Testis (tissue), 5 donors: Measurements from ENCODE around the gene COPA. TPM values are rescaled to one million over a fixed set of nuclear protein-coding genes. Genes with fewer than 3 reads are reported as not detected.
"Not testable (repeated sequence)": the region's sequence is repeated elsewhere in the genome, so short reads cannot be mapped to it uniquely, and the experiment has no call there.

ENCODE experiments used
- DNase-seq: peaks from one replicate; pipeline ENCODE4 v3.0.0-alpha.2; 2019
- H3K27ac ChIP-seq, 2 donors: fragments of 200-600 bp; sonication (generic); one replicate each; pipeline ENCODE4 v1.5.1; 2019
- H3K27me3 ChIP-seq: fragments of 200-600 bp; sonication (generic); one replicate; pipeline ENCODE4 v1.5.1; 2019
- H3K36me3 ChIP-seq: fragments of 200-600 bp; sonication (generic); one replicate; pipeline ENCODE4 v1.5.1; 2017; ENCODE audit warnings: low read depth; ENCODE audit errors: missing control alignments
- H3K4me1 ChIP-seq: fragments of 200-600 bp; sonication (generic); one replicate; pipeline ENCODE4 v1.5.1; 2019
- H3K4me3 ChIP-seq, 2 donors: fragments of 200-600 bp; sonication (generic); one replicate each; pipeline ENCODE4 v1.5.1; 2017 to 2019
- H3K9me3 ChIP-seq: fragments of 200-600 bp; sonication (generic); one replicate; pipeline ENCODE4 v1.5.1; 2017
- CTCF ChIP-seq, 3 experiments: fragments of 450-650 bp in 2 of 3; fragments of 200-600 bp in 1 of 3; sonication (generic) in 1 of 3; IDR thresholded peaks; one replicate each; pipeline ENCODE4 v1.5.1; 2016 to 2019; ENCODE audit warnings: antibody characterized with exemption in 3 of 3, mild to moderate bottlenecking in 2 of 3, moderate library complexity in 1 of 3
- POLR2A ChIP-seq: fragments of 450-650 bp; IDR thresholded peaks from one replicate; pipeline ENCODE4 v1.6.1; 2017; ENCODE audit warnings: antibody characterized with exemption, mild to moderate bottlenecking, moderate library complexity
- WGBS, 2 donors: methylation state at CpG; one replicate each; pipeline ENCODE4 v1.1.5; 2018; 5-methylcytosine and 5-hydroxymethylcytosine counted together
- intact Hi-C: fragments of 100-400 bp; cut with DNase I; formaldehyde crosslinking; loops from one replicate; pipeline ENCODE4 v1.15.1; 2023; ENCODE audit warnings: low total_unique reads
- long read RNA-seq, 2 donors: transcript quantifications; one replicate each; lab custom pipeline, GENCODE V29; 2026
- polyA plus RNA-seq: library from polyadenylated mRNA; stranded (reverse); fragments of 350-450 nt; fragmentation: Illumina TruSeq; extraction: RNeasy Lipid Tissue Mini Kit (QIAGEN cat#74804); gene quantifications from one replicate; pipeline ENCODE4 v1.2.3, GENCODE V29; 2014; ENCODE audit warnings: low read depth, low replicate concordance; ENCODE audit not compliant: insufficient read depth
- total RNA-seq, 2 donors: library from RNA; depleted of rRNA; stranded (reverse); fragments of >200 nt; gene quantifications; one replicate each; pipeline ENCODE4 v1.2.3, GENCODE V29; 2016

Gene COPA
- total RNA-seq, result 100 to 1,000 TPM; 114 to 123 TPM
- 88.9 TPM for polyA plus RNA-seq
- long read RNA-seq, donor 1, full-length matches to known transcripts, result 17 of 87 reads
- long read RNA-seq, donor 1, partial matches to known transcripts, result 70 of 87 reads
- long read RNA-seq, donor 1, other reads (novel, unspliced or antisense), result 0 of 87 reads
- long read RNA-seq, donor 2, full-length matches to known transcripts, result 7 of 64 reads
- long read RNA-seq, donor 2, partial matches to known transcripts, result 57 of 64 reads
- long read RNA-seq, donor 2, other reads (novel, unspliced or antisense), result 0 of 64 reads

DNA sequence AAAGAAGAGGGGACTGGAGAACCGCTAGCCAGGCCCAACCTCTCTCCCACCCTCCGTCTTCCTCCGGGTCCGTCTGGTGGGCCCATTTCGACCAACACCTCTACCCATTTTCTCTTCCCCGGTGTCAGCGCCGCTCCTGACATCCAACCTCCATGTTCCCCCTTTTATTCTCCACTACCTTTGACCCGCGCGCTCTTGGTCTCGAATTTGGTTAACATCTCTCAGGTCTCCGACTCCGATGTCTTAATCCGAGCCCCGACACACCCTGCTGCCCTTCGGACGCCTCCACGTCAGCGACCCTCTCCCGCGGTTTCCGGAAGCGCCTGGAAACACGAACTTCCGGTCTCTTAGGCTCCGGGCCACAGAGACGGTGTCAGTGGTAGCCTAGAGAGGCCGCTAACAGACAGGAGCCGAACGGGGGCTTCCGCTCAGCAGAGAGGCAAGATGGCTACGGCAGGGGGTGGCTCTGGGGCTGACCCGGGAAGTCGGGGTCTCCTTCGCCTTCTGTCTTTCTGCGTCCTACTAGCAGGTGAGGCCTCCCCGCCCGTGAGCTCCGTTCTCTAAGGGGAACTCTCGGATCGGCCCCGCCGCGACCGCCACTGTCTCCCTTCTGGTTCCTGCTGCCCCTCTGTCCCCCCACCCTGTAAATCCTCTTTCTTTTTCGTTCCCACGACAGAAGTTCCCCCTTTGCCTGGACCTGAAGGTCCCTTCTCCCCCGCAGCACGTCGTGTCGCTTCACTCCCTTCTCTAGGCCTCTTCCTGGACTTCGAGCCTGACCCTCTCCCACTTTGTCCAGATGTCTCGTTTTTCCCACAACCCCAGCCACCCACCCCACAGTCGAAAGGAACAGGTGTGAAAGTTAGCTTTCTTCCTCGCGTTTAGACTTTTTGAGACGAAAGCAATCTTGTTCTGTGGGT lies at the start of gene COPA, which contains the start of gene NCSTN:
Gene COPA (minus strand): TSS at position 298 of the 917 bp plus-strand sequence. CDS start 80 bp downstream, at position 218.
Gene NCSTN (plus strand): TSS at position 431 of the 917 bp plus-strand sequence. CDS start 14 bp downstream, at position 445.
- intact Hi-C loops, result no loop called here

GRCh38 chr1:160388406-160388805 lies 45.4 kb upstream of the COPA start:
- H3K27ac ChIP-seq, intact Hi-C loops, H3K9me3 ChIP-seq, H3K4me1 ChIP-seq, H3K27me3 ChIP-seq, H3K4me3 ChIP-seq, DNase-seq, H3K36me3 ChIP-seq: not testable (repeated sequence)
- WGBS, 2 donors, result 75 to 76% methylated on average over 4 of the region's 4 CpGs

More for the DNA sequence above, at the start of gene COPA, which contains the start of gene NCSTN:
- TF ChIP-seq POLR2A (no peak), CTCF (IDR thresholded peaks at IDR 0.05) (peak in 1 of 3 experiments; percentile 26)
- Histone ChIP-seq H3K36me3 (no peaks in the 10 kb centered on the region), H3K9me3 (no peaks in the 10 kb centered on the region), H3K4me1 (peaks cover 9% of the 10 kb centered on the region), H3K27ac (peak within 1 kb of the TSS; percentile 77 to 90), H3K4me3 (peak within 1 kb of the TSS; percentile 79 to 91), H3K27me3 (no peaks in the 10 kb centered on the region)
- 0% methylated on average over 55 to 58 of the region's 58 CpGs for WGBS, 2 donors
- peak; percentile 97 for DNase-seq

- intact Hi-C loops, H3K9me3 ChIP-seq, H3K36me3 ChIP-seq, DNase-seq, H3K4me1 ChIP-seq, H3K27ac ChIP-seq, H3K4me3 ChIP-seq, H3K27me3 ChIP-seq: not testable (repeated sequence)
- 90 to 100% methylated on average over 2 of the region's 2 CpGs for WGBS, 2 donors
Measured at GRCh38 chr1:160384812-160385211, 41.8 kb upstream of the COPA start.

GRCh38 chr1:160377585-160378206 lies 34.6 kb upstream of the COPA start:
- no peak overlapping the region for H3K27ac ChIP-seq
- no peaks in the 10 kb centered on the region for H3K36me3 ChIP-seq
- no peaks in the 10 kb centered on the region for H3K27me3 ChIP-seq
- H3K9me3 ChIP-seq, result no peaks in the 10 kb centered on the region
- 84% methylated on average over 7 of the region's 7 CpGs for WGBS, 2 donors
- TF ChIP-seq CTCF (IDR thresholded peaks at IDR 0.05) (no peak), POLR2A (no peak)
- H3K4me3 ChIP-seq, result no peak overlapping the region
- DNase-seq, result no peak
- intact Hi-C loops, result no loop called here
- peaks cover 18% of the 10 kb centered on the region for H3K4me1 ChIP-seq

GRCh38 chr1:160376525-160377131 lies 33.6 kb upstream of the COPA start:
- intact Hi-C loops, result no loop called here
- Histone ChIP-seq H3K9me3 (no peaks in the 10 kb centered on the region), H3K4me3 (no peak overlapping the region), H3K27me3 (no peaks in the 10 kb centered on the region), H3K4me1 (peaks cover 18% of the 10 kb centered on the region), H3K27ac (no peak overlapping the region), H3K36me3 (no peaks in the 10 kb centered on the region)
- DNase-seq, result peak; percentile 33
- TF ChIP-seq POLR2A (no peak), CTCF (IDR thresholded peaks at IDR 0.05) (peak; percentile 68 to 89 (median 86))
- 43 to 51% methylated on average over 5 of the region's 5 CpGs for WGBS, 2 donors
